ENCODE data around the gene NOTUM.

The NOTUM gene

DNA sequence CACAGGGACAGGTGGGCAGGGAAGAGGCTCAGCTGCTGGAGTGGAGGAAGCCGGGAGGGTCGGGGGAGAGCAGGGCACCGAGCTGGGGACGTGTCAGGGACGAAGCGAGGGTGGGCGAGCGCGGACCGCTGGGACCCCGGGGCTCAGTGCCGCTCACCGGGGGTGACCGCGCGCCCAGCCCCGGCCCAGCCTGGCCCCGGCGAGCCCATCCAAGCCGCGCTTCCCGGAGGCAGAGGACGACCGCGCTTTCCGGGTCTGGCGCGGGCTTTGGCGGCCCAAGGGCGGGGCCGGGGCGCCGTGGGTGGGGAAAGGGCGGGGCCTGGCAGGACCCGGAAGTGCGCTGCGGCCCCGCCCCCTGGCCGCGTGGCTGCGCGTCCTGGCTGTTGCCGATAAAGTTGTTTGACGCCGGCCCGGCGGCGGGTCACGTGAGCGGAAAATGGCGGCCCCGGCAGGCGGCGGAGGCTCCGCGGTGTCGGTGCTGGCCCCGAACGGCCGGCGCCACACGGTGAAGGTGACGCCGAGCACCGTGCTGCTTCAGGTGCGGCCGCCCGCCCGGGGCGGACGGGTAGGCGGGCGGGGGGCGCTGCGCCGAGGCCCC is 16.3 kb upstream of the NOTUM start, which contains the start of gene ASPSCR1:
TSS of gene ASPSCR1 (plus strand) at position 419 of the 598 bp plus-strand sequence. CDS start at position 437, 18 bp downstream.
- peak; percentile 93 for DNase-seq (ENCODE audit: low spot score)

DNA sequence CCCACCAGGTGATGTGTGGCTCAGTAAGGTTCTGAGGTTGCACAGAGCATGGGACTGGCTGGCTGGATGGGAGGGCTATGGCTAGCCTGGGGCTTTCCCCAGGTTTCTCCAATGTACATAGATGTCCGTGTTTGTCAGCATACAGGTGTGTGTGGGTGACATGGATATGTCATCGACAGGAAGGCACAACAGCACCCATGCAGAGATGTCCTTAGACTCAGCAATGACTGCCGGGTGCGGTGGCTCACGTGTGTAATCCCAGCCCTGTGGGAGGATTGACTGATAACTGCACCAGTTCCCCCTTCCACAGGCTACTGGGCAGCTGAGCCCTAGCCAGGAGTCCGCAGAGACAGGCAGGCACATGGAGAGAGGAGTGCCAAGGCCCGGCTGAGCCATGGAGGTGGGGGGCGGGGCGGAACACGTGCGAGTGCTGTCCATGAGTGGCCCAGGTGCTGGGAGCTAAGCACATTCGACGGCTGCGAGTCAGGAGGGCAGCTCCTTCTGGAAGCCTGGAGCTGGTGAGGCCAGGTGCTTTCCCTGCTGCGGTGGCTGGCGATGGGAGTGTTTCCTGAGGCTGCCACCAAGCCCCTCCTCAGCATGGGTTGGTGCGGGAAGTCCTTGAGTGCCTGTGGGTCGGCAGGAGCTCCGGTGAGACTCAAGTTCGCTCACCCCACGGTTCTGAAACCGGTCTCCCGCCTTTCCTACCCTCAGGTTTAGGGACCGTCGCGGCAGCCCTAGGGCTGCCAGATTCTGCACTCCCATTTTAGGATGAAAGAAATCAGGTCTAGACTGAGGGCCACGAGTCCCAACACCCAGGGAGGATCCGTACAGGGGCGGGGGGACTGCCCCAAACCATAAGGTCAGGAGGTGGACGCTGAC is 15.6 kb upstream of the NOTUM start:
- peak; percentile 92 for DNase-seq (ENCODE audit: low spot score)

DNA sequence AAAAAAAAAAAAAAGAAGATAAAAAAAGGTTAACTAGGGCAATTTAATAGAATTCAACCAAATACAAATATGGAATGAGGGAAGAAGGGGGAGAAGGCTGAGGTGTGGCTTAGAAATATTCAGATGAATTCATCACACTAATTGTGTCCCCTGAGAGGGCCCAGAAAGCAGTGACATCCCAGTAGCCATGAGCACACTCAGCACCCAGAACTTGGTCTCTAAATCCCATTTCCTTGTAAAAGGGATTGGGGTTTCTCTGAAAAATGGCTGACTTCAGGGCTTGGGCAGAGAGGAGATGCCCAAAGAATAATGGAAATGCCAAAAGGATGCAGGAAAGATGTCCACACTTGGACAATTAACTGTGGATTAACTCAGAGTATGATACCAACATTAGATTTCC is 12.4 kb upstream of the NOTUM start:
- DNase-seq (ENCODE audit: low spot score) = no peak

DNA sequence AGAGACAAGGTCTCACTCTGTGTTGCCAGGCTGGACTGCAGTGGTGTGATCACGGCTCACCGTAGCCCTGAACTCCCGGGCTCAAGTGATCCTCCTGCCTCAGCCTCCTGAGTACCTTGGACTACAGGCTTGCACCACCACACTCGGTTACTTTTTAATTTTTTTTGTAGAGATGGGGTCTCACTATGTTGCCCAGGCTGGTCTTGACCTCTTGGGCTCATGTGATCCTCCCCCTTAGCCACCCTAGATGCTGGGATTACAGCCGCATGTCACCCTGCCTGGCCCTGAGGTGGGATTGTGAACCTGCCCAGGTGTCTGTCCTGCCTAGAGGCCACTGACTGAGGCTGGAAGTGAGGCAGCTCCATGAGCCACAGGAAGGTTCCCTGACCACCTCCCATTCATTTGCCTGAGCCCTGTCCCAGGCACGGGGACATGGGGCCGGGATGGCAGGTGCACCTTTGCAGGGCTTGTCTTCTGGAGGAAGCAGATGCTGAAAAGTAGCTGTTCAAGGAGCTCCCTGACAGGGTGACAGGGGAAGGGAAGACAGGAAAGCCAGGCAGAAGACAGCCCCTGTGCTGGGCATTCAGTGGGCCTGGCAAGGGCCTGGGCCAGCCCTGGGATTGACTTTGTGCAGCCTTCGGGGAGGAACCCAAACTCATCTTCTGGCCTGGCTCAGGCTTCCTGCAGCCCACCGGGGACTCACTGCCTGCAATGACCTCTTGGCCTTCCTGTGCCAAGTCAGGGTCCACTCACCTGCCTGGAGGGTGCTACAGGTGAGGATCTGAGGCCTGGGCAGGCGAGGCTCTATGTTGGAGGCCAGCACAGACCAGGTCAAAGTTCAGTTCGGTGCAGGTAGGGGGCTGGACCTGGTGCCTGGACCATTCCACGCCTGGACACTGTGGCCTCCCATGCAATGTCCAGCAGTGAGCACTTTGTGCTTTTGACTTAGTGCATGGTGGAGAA is 8.1 kb upstream of the NOTUM start:
- DNase-seq (ENCODE audit: low spot score) = no peak

DNA sequence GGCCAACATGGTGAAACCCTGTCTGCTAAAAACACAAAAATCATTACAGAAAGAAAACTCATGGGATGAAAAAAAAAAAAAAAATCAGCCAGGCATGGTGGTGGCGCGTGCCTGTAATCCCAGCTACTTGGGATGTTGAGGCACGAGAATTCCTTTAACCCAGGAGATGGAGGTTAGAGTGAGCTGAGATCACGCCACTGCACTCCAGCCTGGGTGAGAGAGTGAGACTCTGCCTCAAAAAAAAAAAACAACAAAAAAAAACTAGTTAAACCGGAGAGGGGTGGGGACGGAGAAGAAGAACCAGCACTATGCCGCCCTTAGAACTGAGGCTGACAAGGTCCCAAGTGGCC is 7.4 kb upstream of the NOTUM start:
- no peak for DNase-seq (ENCODE audit: low spot score)

DNA sequence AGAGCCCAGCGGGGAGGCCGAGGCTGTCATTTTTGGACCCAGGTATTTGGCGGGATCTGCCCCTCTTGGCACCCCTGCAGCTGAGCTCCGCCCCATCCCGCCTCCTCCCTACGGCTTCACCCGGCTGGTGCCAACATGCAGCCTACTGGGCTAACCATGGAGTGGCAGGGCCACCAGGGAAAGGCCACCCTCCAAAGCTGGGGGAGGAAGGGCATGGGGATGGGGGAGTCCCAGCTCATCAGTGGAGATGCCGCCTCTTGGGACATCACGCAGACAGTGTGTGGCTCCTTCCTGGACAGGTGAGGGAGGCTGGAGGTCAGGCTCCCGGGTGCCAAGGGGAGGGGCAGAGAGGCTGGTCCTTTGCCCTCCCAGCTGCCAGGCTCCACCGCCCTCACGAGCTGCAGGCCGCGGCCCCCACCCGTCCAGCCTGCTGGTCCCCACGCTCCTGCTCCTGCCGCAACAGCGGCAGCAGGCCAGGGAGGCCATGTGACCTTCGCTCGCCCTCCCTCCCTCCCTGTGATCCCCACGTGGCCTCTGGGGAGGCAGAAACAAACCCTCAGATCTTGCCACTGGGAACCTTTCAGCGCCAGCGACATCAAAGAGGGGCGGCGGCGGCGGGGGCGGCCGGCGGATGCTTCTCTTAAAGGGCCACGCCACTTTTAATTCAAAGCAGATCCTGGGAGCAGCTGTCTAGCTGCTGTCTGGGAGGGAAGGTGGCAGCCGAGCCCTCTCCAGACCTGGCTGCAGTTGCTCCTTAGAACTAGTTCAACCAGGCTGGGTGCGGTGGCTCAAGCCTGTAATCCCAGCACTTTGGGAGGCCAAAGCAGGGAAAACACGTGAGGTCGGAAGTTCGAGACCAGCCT is 6.8 kb upstream of the NOTUM start:
- DNase-seq (ENCODE audit: low spot score) = peak; percentile 98

DNA sequence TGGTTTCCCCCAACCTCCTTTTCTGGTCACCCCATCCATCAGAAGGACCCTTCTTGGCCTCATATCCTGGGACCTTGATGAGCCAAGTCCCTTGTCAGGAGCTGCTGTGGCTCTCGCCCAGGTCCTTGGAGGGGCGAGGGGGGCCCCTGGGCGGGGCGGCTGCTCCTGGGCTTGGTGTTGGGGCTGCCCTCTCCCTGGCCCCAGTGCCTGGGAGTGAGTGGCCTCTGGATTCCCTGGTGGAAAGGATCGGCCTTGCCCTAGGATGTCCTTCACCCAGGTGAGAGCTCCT is 6.2 kb upstream of the NOTUM start:
- no peak for DNase-seq (ENCODE audit: low spot score)

DNA sequence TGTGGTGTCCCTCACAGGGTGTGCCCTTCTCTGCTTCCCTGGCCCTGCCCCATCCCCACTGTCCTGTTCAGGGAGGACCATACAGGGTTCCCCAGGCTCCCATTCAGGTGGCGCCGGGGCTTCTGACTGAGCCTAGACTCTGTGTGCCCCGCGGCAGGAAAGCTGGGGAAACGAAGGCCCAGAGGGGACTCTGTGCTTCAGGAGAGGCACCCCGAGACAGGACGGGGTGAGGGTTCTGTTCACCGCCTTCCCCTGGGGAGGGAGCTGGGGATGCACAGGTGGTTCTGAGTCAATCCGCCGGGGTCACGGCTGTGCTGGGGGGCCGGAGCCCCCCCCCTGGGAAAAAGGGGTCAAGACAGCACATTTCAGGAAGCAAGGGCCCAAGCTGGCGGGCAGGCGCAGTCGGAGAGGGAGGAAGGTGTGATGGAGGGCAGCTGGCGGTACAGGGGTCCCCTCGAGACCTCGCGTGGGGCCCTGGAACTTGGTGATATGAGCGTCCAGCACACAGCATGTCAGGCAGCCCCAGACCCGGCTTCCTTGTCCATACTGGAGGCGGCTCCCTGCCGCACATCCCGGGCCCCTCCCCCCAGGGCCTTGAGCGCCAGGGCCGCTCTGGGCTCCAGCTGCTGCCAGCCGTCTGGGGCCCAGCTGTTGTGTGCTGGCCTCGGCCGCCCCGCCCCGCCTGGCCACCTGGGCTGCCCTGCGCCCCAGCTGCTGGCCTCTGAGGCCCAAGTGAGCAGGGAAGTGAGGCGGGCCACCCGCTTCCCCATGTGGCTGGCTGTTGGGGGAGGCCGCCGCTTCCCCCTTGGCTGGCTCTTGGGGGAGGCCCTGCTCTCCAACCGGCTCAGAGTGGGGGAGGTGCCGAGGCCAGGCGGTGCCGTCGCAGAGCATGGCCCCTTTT is 5.6 kb upstream of the NOTUM start:
- peak; percentile 81 for DNase-seq (ENCODE audit: low spot score)

DNA sequence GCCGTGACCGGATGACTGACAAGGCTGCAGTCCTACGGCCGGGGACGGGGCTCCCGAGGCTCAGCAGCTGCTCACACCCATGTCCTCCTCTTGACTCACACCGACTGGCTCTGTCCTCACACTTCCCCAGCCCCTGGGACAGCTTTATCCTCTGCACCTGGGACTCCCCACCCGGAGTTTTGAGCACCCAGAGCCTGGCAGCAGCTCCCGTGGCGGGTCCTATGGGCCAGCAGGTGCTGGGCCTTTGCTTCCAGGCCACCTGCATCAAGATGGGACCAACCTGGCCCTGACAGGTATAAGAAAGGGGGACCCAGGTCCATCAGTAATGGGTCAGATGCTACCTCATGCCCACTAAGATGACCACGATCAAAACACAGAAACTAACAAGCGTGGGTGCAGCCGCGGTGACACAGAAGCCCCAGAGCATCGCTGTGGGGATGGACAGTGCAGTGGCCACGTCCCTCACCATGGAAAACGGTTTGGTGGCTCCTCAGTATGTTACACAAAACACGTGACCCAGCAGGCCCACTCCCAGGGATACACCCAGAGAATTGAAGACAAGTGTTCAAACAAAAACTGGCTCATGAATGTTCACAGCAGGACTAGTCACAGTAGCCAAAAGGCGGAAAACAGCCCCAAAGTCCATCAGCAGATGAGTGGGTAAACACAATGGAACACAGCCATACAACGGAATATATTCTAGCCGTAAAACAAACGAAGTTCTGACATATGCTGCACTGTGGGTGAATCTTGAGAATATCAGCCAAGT is 3.3 kb upstream of the NOTUM start:
- DNase-seq (ENCODE audit: low spot score) = no peak

DNA sequence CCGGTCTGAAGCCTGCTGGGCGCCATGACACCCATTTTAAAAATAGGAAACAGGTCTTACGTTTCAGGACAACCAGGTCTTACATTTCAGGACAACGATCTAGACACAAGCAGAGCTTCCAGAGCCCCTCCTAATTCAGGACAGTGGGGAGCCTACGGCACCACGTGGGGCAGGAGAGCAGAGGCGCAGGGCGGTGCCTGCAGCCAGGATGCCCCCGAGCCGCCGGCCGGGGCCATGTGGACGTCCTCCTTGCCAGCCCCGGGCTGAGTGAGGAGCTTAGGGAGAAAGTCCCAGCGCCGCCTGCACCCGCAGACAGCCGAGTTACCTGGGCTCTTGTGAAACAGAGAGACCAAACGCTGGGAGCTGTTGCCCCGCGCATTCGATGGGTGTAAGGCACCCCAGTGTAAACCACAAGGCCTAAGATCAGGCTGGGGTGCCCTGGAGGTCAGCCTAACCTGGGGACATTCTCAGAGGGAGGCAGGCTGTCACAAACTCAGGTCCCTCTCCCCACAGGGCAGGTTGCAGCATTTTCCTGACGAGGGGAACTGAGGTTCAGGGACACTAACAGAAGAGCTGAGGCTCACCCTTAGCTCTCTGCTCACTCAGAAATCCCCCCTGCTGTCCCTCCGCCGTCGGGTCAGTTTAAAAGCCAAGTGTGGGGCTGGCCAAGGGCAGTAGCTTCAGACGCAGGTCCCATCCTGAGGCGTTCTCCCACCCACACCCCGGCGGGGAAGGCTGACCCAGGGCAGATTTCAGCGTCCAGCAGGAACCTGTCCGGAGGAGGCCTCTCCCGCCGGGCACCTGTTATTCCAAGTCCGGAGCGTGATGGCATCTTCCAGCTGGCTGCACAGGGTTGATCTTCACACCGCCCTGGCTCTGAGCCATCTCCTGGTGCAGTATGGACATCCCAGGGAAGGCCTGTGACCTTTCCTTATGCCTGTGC is 1.8 kb upstream of the NOTUM start:
- DNase-seq (ENCODE audit: low spot score) = peak; percentile 71

DNA sequence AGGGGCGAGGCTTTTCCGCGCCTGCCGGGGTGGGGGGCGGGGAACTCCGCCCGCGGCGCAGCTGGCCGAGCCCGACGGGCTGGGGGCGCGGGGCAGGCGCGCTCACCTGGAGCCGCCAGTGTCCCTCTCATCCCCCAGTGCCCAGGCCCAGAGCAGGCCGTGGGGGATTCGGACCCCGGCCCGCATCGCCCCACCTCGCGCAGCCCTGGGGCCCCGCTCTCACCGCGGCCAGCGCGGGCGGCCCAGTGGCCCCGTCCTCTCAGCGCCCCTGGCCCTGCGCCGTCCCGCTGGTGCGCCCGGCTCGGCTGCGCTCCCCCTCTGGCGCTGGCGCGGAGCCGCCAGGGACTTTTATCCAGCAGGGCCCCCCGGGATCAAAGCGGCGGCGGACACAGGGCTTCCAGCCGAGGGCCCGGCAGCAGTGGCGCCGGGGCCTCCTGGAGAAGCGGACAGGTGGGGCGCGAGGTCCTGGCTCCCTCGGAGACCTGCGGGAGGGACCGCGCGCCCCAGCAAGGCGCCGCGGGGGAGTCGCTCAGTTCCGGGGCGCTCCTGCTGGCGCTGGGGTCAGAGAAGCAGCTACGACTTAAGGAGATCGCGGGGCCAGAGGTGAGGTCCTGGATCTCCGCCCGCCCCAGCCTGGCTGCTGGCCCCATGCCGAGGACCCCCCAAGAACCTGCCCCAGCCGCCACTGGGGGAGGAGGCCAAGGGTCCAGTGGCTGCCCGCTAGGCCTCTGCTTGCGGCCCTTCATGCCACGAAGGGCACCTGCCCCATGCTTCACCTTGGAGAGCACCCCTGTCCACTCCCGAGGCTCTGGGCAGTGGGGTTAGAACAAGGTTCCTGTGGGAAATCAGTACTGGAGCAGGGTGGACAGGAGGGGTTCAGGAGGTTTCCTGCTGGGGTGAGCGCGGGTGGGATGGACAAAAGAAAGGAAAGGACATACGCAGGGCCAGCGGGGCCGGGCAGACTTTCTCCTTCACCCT is 823 bp upstream of the NOTUM start:
- peak; percentile 46 for DNase-seq (ENCODE audit: low spot score)

DNA sequence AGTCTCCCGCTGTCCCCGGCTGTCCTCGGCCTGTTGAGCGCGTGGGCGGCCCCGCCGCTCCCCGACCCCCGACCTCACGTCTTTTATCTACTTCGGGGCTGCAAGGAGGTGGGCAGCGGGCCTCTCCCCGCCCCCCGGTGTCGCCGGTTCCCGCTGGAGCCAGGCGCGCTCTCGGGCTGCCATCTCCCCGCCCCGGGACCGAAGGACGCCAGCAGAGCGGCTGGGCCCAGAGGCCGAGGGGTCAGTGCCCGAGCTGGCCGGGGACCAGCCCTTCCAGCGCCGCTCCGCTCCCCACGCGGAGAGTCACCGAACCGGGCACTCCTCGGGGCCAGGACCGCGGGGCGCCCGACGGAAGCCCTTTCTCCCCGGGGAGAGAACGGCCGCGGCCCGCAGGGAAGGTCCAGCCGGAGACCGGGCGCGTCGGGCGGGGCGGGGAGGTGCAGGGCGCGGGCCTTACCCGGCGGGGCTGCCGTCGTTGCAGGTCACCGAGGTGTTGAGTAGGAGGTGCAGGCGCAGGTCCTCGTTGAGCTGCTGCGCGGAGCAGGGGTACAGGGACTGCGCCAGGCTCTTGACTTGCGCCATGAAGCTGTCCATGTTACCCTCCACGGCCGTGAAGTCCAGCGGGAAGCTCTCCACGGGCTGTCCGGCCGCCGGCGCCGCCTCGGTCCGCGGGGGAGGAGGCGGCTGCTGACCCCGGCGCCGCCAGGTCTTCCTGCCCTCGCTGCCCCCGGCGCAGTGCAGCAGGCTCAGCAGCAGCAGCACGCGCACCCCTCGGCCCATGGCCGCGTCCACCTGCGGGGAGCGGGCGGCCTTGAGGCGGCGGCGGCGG is 643 bp downstream of the NOTUM start:
- no peak for DNase-seq (ENCODE audit: low spot score)

DNA sequence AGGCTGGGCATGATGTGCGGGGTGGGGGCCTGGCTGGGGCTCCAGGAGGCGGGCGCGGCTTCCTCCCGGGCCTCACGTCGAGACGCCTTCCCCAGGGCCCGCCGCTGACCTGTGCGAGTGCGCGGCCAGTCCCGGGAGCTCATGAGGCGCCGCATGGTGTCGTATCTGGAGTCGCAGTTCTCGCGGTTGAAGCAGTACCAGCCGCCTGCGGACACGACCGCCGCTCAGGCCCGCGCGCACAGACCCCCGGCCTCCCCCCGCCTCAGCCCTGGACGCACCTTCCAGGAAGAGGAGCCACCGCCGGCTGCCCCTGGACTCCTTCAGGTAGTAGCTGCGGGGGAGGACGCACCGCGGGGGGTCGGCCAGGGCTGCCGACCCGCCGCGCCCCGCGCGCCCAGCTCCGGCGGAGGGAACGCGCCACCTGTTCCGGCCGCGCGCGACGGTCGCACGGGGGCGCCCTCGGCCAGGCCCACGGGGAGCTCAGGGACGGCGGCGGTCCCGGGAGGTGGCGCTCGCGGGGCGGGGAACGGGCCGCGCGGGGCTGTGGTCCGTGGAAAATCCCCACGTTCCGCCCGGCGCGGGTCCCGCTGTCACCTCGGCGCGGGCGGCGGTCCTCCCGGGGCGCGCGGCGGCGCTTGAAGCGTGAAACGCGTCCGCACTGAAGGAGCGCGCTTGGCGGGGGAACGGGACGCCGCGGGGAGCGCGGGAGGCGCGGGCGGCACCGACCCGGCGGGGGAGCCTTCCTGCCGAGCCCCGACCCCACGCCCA is 1.4 kb downstream of the NOTUM start:
- no peak for DNase-seq (ENCODE audit: low spot score)

DNA sequence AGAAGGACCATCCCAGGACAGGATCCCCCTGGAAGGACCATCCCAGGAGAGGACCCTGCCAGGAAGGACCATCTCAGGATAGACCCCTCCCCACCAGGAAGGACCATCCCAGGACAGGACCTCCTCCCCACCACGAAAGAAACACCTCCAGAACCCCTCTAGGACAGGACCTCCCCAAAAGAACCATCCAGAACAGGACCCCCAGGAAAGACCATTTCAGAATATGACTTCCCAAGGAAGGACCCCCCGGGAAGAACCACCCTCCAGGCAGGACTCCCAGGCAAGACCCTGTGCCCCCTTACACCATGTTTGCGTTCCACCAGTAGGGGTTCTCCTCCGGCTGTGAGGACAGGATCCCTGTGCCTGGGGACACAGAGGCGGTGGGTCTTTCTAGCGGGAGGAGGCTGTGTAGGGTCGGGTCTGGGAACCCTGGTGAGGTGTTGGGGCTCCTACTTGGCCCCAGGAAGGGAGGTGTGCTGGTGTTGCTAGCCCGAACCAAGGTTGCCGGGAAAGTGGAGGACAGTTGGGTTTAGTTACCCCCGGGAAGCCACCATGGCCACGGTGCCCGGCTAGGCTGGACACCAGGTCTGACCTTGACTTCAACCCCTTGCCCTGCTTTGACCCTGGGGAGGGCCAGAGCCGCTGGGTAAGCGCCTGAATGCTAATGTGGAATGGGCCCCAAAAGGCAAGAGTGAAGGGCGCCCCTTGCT is 2.2 kb downstream of the NOTUM start:
- DNase-seq (ENCODE audit: low spot score) = no peak
